ENCODE data around the gene FGF22.

The FGF22 gene

GRCh38 chr19:610071-610800, 29.4 kb upstream of the FGF22 start:
- H3K4me3 ChIP-seq (ENCODE audit: low read depth, low read length) = no peak overlapping the region
- TF ChIP-seq CTCF (IDR thresholded peaks at IDR 0.05; ENCODE audit: low read depth, low read length) = no peak

GRCh38 chr19:610801-611480, 28.7 kb upstream of the FGF22 start:
- H3K4me3 ChIP-seq (ENCODE audit: low read depth, low read length) = no peak overlapping the region
- TF ChIP-seq CTCF (IDR thresholded peaks at IDR 0.05; ENCODE audit: low read depth, low read length) = no peak

GRCh38 chr19:611481-611868, 28.2 kb upstream of the FGF22 start:
- no peak for TF ChIP-seq CTCF (IDR thresholded peaks at IDR 0.05; ENCODE audit: low read depth, low read length)

GRCh38 chr19:612941-613340, 26.7 kb upstream of the FGF22 start:
- no peak overlapping the region for H3K4me3 ChIP-seq (ENCODE audit: low read depth, low read length)
- TF ChIP-seq CTCF (IDR thresholded peaks at IDR 0.05; ENCODE audit: low read depth, low read length) = no peak

More at GRCh38 chr19:611481-611868, 28.2 kb upstream of the FGF22 start:
- no peak overlapping the region for H3K4me3 ChIP-seq (ENCODE audit: low read depth, low read length)

GRCh38 chr19:613732-614567, 25.7 kb upstream of the FGF22 start:
- TF ChIP-seq CTCF (IDR thresholded peaks at IDR 0.05; ENCODE audit: low read depth, low read length) = no peak
- no peak overlapping the region for H3K4me3 ChIP-seq (ENCODE audit: low read depth, low read length)

- no peak overlapping the region for H3K4me3 ChIP-seq (ENCODE audit: low read depth, low read length)
- TF ChIP-seq CTCF (IDR thresholded peaks at IDR 0.05; ENCODE audit: low read depth, low read length) = no peak
Measured at GRCh38 chr19:615619-616018, 24.1 kb upstream of the FGF22 start.

Data from WI38 (cell line).